Neuronal stem cell (in vitro differentiated cells): ENCODE measurements around the gene MRPL54.

ENCODE experiments used
- DNase-seq: peaks from one replicate; pipeline ENCODE4 v3.0.0-alpha.2; 2013; ENCODE audit warnings: low spot score
- H2AFZ ChIP-seq: one replicate; pipeline ENCODE4 v1.6.1; 2013; ENCODE audit warnings: mild to moderate bottlenecking, low read length, inconsistent platforms
- H2AK5ac ChIP-seq: 2 replicates; pipeline ENCODE4 v1.6.1; 2013; ENCODE audit warnings: low read depth, mild to moderate bottlenecking, inconsistent platforms, low read length, moderate library complexity, mixed read lengths
- H2BK120ac ChIP-seq: 2 replicates; pipeline ENCODE4 v1.6.1; 2013; ENCODE audit warnings: low read depth, mild to moderate bottlenecking, inconsistent platforms, low read length, moderate library complexity, mixed read lengths
- H2BK12ac ChIP-seq: one replicate; pipeline ENCODE4 v1.6.1; 2013; ENCODE audit warnings: low read length, inconsistent platforms
- H2BK15ac ChIP-seq: 2 replicates; pipeline ENCODE4 v1.6.1; 2013; ENCODE audit warnings: mild to moderate bottlenecking, low read length, inconsistent platforms, mixed read lengths
- H2BK5ac ChIP-seq: one replicate; pipeline ENCODE4 v1.6.1; 2013; ENCODE audit warnings: inconsistent platforms, mild to moderate bottlenecking, low read length, moderate library complexity
- H3K14ac ChIP-seq: one replicate; pipeline ENCODE4 v1.6.1; 2013; ENCODE audit warnings: low read length, inconsistent platforms
- H3K18ac ChIP-seq: 2 replicates; pipeline ENCODE4 v1.6.1; 2013; ENCODE audit warnings: low read length, inconsistent platforms
- H3K23ac ChIP-seq: 2 replicates; pipeline ENCODE4 v1.6.1; 2013; ENCODE audit warnings: low read depth, mild to moderate bottlenecking, mixed read lengths, low read length, inconsistent platforms; ENCODE audit not compliant: poor library complexity
- H3K27ac ChIP-seq: replicated peaks from 3 replicates; pipeline ENCODE4 v1.5.1; 2013; ENCODE audit warnings: low read length, inconsistent platforms
- H3K27me3 ChIP-seq, 3 experiments: 2 replicates each; pipeline ENCODE4 v1.6.1; 2013; ENCODE audit warnings: low read length in 3 of 3, mild to moderate bottlenecking in 2 of 3, inconsistent platforms in 1 of 3, low read depth in 1 of 3, mixed read lengths in 1 of 3, moderate library complexity in 1 of 3; ENCODE audit not compliant: control insufficient read depth in 3 of 3, insufficient read depth in 3 of 3
- H3K36me3 ChIP-seq, 2 donors: replicated peaks in 1 of 2; 2 replicates each; pipeline ENCODE4 v1.6.1; 2013; ENCODE audit warnings: low read length in 2 of 2; ENCODE audit not compliant: control insufficient read depth in 2 of 2, insufficient read depth in 2 of 2
- H3K4ac ChIP-seq: 2 replicates; pipeline ENCODE4 v1.6.1; 2013; ENCODE audit warnings: inconsistent platforms, mild to moderate bottlenecking, low read length, moderate library complexity
- H3K4me1 ChIP-seq, 2 donors: 1 replicate in 1 of 2; 2 replicates in 1 of 2; pipeline ENCODE4 v1.6.1; 2013; ENCODE audit warnings: low read length in 2 of 2, low read depth in 1 of 2; ENCODE audit not compliant: control insufficient read depth in 2 of 2, insufficient read depth in 1 of 2
- H3K4me2 ChIP-seq: one replicate; pipeline ENCODE4 v1.6.1; 2013; ENCODE audit warnings: mild to moderate bottlenecking, low read length, inconsistent platforms; ENCODE audit not compliant: insufficient read depth, poor library complexity, severe bottlenecking
- H3K4me3 ChIP-seq, 2 donors: 2 replicates each; pipeline ENCODE4 v1.5.1; 2013; ENCODE audit warnings: low read length in 2 of 2, mild to moderate bottlenecking in 2 of 2, inconsistent platforms in 1 of 2, moderate library complexity in 1 of 2
- H3K79me1 ChIP-seq: one replicate; pipeline ENCODE4 v1.6.1; 2013; ENCODE audit warnings: low read depth, mild to moderate bottlenecking, inconsistent platforms, low read length, moderate library complexity
- H3K9ac ChIP-seq: one replicate; pipeline ENCODE4 v1.6.1; 2013; ENCODE audit warnings: mild to moderate bottlenecking, low read depth, low read length, inconsistent platforms; ENCODE audit not compliant: poor library complexity
- H3K9me3 ChIP-seq, 2 donors: replicated peaks in 1 of 2; 2 replicates each; pipeline versions ENCODE3 to v1.6.1; 2013; ENCODE audit warnings: low read length in 2 of 2, mild to moderate bottlenecking in 2 of 2, inconsistent platforms in 1 of 2, low read depth in 1 of 2, mixed read lengths in 1 of 2, moderate library complexity in 1 of 2; ENCODE audit not compliant: control insufficient read depth in 2 of 2, insufficient read depth in 1 of 2
- H4K8ac ChIP-seq: one replicate; pipeline ENCODE4 v1.6.1; 2013; ENCODE audit warnings: low read depth, mild to moderate bottlenecking, inconsistent platforms, low read length, moderate library complexity
- H4K91ac ChIP-seq: one replicate; pipeline ENCODE4 v1.6.1; 2013; ENCODE audit warnings: low read length, low read depth, mild to moderate bottlenecking, inconsistent platforms; ENCODE audit not compliant: poor library complexity
- WGBS, 2 donors: extraction: QIAGEN DNeasy Blood & Tissue Kit; methylation state at CpG; one replicate each; pipeline ENCODE4 v1.1.7; 2013; ENCODE audit warnings: missing lambda C conversion rate in 2 of 2, mixed read lengths in 1 of 2; ENCODE audit not compliant: insufficient read length in 2 of 2, insufficient replicate concordance in 1 of 2; ENCODE audit errors: extremely low coverage in 2 of 2; 5-methylcytosine and 5-hydroxymethylcytosine counted together

Gene MRPL54

DNA sequence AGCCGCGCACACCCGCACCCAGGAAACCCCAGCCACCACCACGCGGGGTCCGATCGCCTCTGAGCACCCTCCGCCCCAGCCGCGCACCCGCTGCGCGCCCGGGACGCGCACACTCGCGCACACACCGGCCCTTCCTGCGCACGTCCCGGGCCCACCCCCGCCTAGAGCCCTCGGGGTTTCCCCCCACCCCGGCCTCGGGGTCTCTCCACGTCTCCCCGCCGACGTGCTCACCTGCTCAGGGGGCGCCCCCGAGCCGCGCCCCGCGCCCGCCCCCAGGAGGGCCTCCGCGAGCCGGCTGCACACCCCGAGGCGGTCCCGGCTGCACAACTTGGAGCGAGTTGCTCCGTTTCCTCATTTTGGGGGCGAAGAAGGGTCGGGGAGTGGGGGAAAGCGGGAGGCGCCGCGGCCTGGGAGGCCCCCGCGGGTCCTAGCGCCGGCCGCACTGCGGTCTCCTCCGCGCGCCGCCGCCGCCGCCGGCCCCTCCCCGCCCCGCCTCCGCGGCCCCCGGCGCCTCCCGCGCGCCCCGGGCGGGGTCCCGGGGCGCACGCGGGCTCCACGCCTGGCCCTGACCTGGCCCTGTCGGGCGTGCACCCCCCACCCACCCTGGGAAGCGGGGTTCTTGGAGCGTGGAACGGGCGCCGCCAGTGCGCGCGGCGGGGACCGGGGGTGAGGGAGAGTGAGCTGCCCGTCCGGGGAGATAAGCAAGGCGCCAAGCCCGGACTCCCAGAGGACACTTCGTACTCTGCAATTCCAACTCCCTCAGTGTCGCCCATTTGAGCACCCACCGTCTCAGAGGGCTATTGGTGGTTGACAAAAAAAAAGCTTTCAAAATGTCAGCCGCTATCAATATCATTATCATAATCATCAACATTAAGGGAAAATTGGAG lies 23.7 kb downstream of the MRPL54 start, which contains the start of gene MATK:
TSS of gene MATK (minus strand) at position 444 of the 887 bp plus-strand sequence. CDS start 1,246 bp downstream, outside the sequence.
- Histone ChIP-seq H3K23ac (peak within 1 kb of the TSS; percentile 82), H3K4me2 (peak within 1 kb of the TSS; percentile 86), H4K8ac (no peak within 1 kb of the TSS), H3K18ac (peak within 1 kb of the TSS; percentile 97), H2BK12ac (peak within 1 kb of the TSS; percentile 18), H2AFZ (peak within 1 kb of the TSS; percentile 94), H3K4ac (no peak within 1 kb of the TSS), H3K9ac (peak within 1 kb of the TSS; percentile 80), H2BK5ac (peak within 1 kb of the TSS; percentile 72), H3K27ac (no peak within 1 kb of the TSS), H4K91ac (no peak within 1 kb of the TSS), H3K79me1 (no peaks in the 10 kb centered on the region), H3K9me3 (peaks cover 19 to 21% of the 10 kb centered on the region in 2 donors), H2BK15ac (peak within 1 kb of the TSS; percentile 96), H3K27me3 (peaks cover 8 to 59% (median 34%) of the 10 kb centered on the region in 3 experiments), H2AK5ac (peak within 1 kb of the TSS; percentile 84), H3K4me3 (peak within 1 kb of the TSS; percentile 32 to 76), H2BK120ac (no peak within 1 kb of the TSS), H3K14ac (no peak within 1 kb of the TSS), H3K36me3 (no peaks in the 10 kb centered on the region), H3K4me1 (peaks cover 2 to 6% of the 10 kb centered on the region in 2 donors)
- no peak for DNase-seq
- no CpG with 5 or more reads among the region's 101 CpGs for WGBS, 2 donors

- Histone ChIP-seq H3K4me2 (no peak overlapping the region), H2BK12ac (no peak overlapping the region), H3K4me1 (peaks cover 2 to 6% of the 10 kb centered on the region in 2 donors), H3K4ac (no peak overlapping the region), H2BK5ac (no peak overlapping the region), H4K91ac (no peak overlapping the region), H3K27me3 (peaks cover 8 to 50% (median 26%) of the 10 kb centered on the region in 3 experiments), H3K36me3 (no peaks in the 10 kb centered on the region), H2BK15ac (no peak overlapping the region), H3K9me3 (peaks cover 2 to 5% of the 10 kb centered on the region in 2 donors), H2BK120ac (no peak overlapping the region), H3K79me1 (no peaks in the 10 kb centered on the region), H3K4me3 (no peak overlapping the region), H2AK5ac (no peak overlapping the region), H2AFZ (no peak overlapping the region), H3K14ac (no peak overlapping the region), H3K18ac (no peak overlapping the region), H3K27ac (no peak overlapping the region), H4K8ac (no peak overlapping the region), H3K23ac (no peak overlapping the region), H3K9ac (no peak overlapping the region)
- no CpG with 5 or more reads among the region's 16 CpGs for WGBS, 2 donors
- DNase-seq, result no peak
Observed at GRCh38 chr19:3788996-3789778, 26.7 kb downstream of the MRPL54 start.

DNA sequence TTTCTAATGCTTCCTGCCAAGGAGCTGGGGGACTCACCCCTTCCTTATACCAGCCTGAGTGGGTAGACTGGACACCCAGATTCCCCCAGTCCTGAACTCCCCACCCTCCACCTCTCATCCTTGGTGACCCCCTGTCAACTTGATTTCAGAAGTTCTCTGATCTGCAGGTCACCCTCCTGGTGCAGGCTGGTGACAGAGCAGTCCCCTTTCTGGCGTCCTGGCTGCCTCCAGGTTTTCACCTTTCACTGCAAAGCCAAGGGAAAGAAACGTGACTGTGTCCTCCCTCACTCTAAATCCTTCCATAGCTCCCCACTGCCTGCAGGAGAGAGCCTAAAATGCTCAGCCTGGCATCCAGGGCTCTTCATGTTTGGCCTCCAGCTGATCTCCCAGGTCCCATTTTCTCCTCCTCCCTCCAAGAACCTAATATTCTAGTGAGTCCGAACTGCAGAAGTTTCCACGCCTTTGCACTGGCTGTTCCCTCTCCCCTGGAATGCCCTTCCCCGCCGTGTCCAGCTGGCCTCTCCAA lies 27.8 kb downstream of the MRPL54 start:
- no peak overlapping the region for H2BK12ac ChIP-seq

More for the DNA sequence above, 27.8 kb downstream of the MRPL54 start:
- Histone ChIP-seq H3K9me3 (peaks cover 2 to 5% of the 10 kb centered on the region in 2 donors), H3K18ac (no peak overlapping the region), H3K4me1 (peaks cover 2 to 6% of the 10 kb centered on the region in 2 donors), H2AFZ (no peak overlapping the region), H3K23ac (no peak overlapping the region), H3K36me3 (no peaks in the 10 kb centered on the region), H4K91ac (no peak overlapping the region), H3K27ac (no peak overlapping the region), H3K4me3 (no peak overlapping the region), H3K4me2 (no peak overlapping the region), H3K27me3 (peaks cover 8 to 40% (median 15%) of the 10 kb centered on the region in 3 experiments), H3K14ac (no peak overlapping the region), H2BK120ac (no peak overlapping the region), H2BK5ac (no peak overlapping the region), H3K4ac (no peak overlapping the region), H3K9ac (no peak overlapping the region), H2BK15ac (peak overlapping the region; percentile 46), H3K79me1 (no peaks in the 10 kb centered on the region), H2AK5ac (peak overlapping the region; percentile 15), H4K8ac (no peak overlapping the region)
- WGBS, 2 donors, result no CpG with 5 or more reads among the region's 6 CpGs
- DNase-seq, result no peak
